Renal pelvis (tissue), 4 donors: ENCODE measurements around the gene MYL2. TPM values are rescaled to one million over a fixed set of nuclear protein-coding genes. Genes with fewer than 3 reads are reported as not detected.

Source experiments
- DNase-seq: peaks from one replicate; pipeline ENCODE4 v3.0.0-alpha.2; 2013
- polyA plus RNA-seq, 3 donors: library from polyadenylated mRNA; unstranded; fragments of 120-200 nt; gene quantifications; one replicate each; pipeline ENCODE4 v1.2.1, GENCODE V29; 2013; ENCODE audit not compliant: insufficient read length in 3 of 3

Gene MYL2
- polyA plus RNA-seq, 3 donors: 0.47 TPM; not detected in 2

DNA sequence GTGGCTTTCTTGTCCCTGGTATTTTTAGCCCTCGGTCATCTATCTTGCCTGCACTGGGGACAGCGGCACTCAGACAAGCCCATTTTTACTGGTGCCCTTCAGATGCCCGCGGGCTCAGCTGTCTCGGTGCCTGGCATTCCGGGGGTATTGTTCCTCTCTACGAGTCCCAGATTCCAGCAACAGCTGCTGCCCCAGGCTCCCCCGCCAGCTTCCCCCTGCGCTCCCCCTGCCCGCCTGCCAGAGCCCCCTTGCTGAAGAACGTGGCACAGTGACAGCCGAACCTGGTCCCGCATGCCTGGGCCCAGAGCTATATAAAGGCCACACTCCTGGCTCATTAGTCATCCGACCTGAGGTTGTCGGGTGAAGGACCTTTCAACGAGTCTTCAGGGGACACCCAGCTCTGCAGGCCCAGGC is 10.9 kb upstream of the MYL2 start:
- no peak for DNase-seq

DNA sequence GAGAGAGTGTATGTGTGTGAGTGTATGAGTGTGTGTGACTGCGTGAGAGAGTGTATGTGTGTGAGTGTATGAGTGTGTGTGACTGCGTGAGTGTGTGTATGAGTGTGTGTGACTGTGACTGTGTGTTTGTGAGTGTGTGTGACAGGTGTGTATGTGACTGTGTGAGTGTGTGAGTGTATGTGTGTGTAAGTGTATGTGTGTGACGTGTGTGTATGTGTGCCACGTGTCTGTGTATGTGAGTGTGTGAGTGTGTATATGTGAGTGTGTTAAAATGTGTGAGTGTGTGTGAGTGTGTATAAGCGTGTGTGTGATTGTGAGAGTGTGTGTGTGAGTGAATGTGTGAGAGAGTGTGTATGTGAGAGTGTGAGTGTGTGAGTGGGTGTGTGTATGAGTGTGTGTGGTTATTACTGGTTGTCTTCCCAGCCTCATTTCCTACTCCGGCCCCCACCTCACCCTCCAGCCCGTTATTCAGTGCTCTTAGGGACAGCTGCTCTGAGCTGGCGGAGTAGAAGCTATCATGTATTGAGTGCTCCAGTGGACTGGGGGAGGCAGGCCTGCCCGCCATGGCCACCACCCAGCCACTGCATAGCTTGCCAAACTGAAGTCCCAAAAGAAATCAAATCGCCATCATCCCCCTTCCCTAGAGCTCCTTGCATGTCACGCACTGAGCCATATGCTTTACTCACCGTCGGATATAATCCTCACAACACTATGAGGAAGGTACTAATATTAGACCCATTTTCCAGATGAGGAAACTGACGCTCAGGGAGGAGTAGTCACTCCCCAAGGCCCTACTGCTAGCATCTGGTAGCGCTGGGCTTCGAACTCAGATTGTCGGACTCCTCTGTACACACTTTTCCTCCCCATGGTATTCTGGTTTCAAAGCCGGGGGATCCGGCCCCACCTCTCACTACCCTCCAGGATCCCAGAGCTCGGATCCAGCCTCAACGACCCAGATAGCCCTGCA is 10.3 kb upstream of the MYL2 start:
- DNase-seq: no peak

DNA sequence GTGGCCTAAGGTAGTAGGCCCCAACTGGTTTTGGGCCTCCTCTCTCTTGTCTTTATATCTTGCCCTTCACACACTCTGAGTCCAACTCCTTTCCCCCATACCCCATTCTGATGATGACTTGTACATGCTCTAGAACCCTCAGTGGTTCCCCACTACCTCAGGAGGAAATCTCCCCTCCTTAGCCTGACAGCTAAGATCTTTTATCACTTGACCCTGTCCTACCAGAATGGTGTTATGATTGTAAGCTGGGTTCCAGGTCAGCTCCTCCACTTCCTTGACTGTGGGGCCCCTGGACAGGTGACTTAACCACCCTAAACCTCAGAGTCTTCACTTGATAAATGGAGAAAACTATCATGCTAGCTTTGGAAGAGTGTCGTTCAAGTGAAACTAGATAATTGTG is 9.4 kb upstream of the MYL2 start:
- DNase-seq: no peak

- DNase-seq: no peak
Measured at GRCh38 chr12:110928700-110929099, 8.3 kb upstream of the MYL2 start.

GRCh38 chr12:110927546-110927945 is 7.2 kb upstream of the MYL2 start:
- DNase-seq: no peak

- no peak for DNase-seq
Measured at GRCh38 chr12:110923692-110924334, 3.4 kb upstream of the MYL2 start.

DNA sequence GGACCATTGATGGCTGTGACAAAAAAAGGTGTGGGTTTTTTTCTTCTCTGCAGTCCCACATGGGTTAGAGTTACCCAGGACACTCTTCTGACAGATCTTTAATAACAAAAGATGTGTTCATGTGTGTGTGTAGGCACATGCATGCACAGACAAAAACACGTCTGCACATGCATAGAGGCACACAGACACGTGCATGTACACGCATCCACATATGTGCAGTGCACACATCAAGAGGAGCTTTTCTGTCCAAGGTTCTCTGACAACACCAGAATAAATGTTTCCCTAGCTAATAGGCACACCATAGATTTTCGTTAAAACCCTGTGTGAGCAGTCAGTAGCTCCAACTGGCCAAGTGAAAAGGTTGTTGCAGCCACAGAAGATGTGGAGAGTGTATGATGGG is 2.8 kb upstream of the MYL2 start:
- DNase-seq: no peak

DNA sequence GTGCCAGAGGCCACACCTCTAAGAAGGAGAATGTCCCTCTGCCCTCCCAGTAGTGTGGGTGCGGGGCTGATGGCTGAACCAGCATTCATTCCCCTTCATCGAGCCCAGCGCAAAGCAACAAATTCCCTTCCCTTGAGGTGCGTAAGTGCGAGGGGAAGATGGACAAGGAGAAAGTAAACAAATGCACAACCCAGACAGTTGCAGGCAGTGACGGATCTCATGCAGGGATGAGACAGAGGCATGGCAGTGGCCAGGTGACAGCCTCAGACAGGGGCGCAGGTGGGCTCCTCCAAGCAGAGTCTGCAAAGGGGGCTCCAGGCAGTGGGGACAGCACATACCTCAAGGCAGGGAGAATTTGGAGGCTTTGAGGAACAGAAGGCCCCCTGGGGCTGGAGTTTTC is 2.3 kb upstream of the MYL2 start:
- DNase-seq: no peak

- no peak for DNase-seq
Measured at GRCh38 chr12:110921262-110921661, 883 bp upstream of the MYL2 start.

GRCh38 chr12:110919720-110920119 is 659 bp downstream of the MYL2 start:
- no peak for DNase-seq

DNA sequence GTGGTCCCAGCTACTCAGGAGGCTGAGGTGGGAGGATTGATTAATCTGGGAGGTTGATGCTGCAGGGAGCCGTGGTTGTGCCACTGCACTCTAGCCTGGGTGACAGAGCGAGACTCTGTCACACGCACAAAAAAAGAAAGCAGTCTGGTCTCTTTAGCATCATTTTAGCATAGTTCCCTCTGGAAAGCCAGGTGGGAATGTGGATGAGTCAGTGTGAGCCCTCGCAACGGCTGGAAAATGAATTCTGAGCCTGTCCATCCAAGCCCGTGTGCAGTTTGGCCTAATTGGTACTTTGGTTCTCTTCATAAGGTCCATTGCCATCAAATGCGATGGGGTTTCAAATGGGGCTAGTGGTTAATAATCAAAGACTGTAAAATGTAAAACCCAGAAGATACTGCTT is 2.4 kb downstream of the MYL2 start:
- no peak for DNase-seq

GRCh38 chr12:110917467-110917866 is 2.9 kb downstream of the MYL2 start:
- no peak for DNase-seq

DNA sequence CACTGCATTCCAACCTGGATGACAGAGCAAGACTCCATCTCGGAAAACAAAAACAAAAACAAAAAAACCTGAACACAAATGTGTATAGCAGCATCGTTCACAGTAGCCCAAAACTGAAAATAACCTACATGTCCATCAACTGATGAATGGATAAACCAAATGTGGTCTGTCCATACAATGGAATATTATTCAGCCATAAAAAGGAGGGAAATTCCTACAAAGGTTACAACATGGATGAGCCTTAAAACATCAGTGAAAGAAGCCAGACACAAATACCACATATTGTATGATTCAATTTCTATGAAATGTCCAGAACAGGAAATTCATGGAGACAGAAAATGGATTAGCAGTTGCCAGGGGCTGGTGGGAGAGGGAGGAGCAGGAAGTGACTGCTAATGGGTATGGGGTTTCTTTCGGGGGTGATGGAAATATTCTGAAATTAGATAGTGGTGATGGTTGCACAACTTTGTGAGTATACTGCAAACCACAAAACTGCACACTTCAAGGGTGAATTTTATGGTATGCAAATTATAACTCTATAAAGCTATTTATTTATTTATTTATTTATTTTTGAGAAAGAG is 4.0 kb downstream of the MYL2 start:
- no peak for DNase-seq

DNA sequence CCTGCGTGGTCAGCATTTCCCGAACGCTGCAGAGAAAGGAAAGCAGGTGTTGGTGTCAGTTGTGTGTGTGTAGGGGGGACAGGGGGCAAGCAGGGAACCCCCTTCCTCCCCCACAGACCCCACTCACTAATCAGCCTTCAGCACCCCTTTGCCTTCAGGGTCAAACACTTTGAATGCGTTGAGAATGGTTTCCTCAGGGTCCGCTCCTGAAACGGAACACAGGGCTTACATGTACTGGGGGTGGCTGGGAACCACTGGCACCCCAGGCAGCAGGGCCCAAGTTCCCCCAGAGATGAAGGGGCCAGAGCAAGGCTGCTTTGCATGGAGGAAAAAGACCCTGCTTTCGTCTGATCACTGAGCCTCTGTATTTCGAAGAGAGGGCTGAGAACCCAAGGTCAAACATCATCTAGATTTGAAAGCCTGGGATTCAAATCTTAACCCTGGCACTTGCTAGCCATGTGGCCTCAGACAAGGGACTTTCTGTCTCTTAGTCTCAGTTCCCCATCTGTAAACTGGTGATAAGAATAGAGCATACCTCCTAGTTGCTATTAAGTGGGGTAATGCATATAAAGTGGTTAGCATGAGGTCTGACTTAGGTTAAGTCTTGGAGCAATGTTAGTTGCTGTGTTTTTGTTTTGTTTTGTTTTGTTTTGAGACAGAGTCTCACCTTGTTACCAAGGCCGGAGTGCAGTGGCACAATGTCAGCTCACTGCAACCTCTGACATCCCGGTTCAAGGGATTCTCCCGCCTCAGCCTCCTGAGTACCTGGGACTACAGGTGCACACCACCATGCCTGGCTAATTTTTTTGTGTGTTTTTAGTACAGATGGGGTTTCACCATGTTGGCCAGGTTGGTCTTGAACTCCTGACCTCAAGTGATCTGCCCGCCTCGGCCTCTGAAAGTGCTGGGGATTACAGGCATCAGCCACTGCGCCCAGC is 7.0 kb downstream of the MYL2 start:
- no peak for DNase-seq

DNA sequence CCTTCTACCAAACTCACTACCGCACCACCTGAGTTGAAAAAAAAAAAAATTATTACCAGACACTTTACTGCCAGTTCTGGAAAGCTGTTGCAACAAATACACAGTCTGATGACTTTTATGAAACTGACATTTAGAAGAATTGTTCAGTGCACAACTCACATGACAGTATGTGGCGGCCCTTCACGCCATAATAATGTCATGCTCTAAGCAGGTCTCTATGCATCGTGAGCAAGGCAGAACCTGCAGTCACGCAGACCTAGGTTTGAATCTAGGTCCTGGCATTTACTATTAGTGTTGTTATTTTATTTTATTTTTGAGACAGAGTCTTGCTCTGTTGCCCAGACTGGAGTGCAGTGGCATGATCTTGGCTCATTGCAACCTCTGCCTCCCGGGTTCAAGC is 8.1 kb downstream of the MYL2 start:
- no peak for DNase-seq

DNA sequence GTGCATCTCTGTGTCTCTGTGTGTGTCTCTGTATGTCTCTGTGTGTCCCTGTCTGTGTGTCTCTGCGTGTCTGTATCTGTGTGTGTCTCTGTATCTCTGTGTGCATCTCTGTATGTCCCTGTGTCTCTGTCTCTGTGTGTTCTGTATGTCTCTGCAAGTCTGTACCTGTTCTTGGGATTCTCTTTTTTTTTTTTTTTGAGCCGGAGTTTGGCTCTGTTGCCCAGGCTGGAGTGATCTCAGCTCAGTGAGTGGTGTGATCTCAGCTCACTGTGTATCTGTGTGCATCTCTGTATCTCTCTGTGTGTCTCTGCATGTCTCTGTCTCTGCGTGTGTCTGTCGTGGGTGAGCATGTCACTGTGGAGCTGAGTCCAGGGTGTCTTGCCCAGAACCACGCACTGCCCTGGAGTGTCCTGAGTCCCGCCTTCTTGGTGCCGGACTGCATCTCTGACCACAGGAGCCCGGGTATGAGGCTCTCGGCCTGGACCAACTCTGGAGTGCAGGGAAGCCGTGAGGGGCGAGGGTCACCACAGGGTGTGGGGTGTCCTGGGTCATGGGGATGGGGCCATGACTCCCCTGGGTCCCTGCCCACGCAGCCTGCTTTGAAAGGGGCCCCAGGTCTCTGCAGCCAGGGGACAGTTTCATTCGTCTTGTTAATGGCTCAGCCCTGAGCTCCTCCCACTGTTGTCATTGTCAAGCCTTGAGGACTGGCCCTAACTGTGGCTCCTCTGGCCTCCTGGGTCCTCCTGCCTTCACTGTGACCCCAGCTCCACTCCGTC is 11.8 kb downstream of the MYL2 start:
- DNase-seq: no peak

DNA sequence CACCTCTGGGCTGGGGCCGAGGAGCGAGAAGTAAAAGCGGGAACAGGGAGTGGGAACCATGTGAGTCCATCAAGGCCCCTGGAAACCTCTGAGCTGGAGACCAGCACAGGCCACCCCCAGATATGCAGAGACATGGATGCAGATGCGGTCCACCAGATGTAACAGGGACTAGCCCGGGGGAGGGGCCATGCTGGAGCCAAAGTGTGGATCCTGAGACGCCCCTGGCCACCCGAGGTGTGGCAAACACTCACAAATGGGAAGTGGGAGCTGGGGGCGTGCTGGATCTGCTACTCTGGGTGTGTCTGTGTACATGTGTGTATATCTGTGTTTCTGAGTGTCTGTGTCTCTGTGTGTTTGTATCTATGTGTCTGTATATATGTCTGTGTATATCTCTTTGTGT is 12.8 kb downstream of the MYL2 start:
- DNase-seq: no peak

- DNase-seq: no peak
Measured at GRCh38 chr12:110906985-110907384, 13.4 kb downstream of the MYL2 start.

DNA sequence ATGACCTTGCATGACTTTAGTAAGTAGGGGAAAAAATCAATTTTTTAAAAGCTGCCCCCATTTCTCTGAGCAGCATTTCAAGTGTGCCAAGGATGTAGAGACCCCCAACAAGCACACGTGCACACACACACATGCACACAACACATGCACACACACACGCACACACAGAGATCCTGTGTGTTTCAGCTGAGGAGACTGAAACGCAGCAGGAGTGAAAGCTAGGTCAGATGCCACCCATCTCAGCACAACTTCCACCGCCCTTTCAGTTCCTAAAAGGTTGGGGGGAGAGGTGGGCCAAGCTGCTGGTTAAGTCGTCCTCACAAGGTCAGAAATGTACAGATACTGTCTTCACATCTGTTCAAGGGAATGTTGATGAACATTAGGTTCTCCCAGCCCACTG is 13.9 kb downstream of the MYL2 start:
- DNase-seq: no peak

- no peak for DNase-seq
Measured at GRCh38 chr12:110906083-110906482, 14.3 kb downstream of the MYL2 start.

DNA sequence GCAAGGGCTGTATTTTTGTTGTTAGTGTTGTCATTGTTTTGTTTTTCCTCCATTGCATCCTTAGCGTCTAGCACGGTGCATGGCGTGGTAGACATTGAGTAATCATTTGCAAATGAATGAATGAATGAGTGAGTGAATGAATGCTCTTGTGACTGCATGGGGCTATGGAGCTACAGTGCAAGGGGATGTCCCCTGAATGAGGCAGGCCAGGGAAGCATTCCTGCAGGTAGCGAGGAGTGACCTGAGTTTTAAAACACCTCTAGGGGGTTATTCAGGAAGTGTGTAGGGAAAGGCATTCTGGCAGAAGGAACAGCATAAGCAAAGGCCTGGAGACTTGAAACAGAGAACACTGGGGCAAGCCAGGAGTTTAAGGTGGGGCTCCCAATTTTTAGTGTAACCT is 16.9 kb downstream of the MYL2 start:
- no peak for DNase-seq
